ENCODE measurements around the gene NELFB. TPM values are rescaled to one million over a fixed set of nuclear protein-coding genes. Genes with fewer than 3 reads are reported as not detected.

Gene NELFB
- polyA plus RNA-seq, 4 donors: 34.7 to 62.5 (median 40.1) TPM

DNA sequence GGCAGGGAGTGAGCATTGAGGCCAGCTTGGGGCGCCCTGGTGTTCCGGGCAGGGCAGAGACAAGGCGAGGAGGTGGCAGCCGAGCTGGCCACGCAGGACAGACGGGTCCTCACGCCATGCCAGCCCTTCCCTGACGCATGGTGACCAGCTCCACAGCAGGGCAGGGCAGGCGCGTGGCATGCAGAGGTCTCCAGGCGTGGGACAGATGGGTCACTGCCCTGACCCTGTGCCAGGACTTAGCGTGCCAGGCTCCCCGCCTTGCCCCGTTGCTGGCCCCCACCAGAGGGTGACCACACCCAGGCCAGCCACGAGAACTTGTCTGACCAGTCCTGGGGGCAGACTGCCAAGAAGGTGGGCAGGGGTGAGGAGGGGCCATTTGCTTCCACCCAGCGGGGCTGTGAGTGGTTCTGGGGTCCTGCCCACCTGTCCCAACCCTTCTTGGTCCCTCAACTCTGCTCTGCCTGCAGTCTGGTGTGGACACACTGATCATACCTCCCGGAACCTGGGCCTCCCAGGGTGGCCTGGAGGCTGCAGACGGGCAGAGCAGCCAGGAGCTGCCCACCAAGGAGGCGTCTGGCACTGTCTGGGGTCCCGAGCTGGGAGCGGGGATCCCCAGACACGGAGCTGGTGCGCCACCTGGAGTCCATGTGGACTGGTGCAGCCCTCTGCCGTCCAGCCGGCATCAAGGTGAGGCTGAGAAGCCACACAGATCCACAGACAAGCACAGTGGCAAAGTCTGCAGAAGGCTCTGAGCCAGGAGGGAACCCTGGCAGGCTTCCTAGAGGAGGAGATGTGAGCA is 27.9 kb upstream of the NELFB start, which contains the start of gene RNF224:
TSS of gene RNF224 (plus strand) at position 449 of the 799 bp plus-strand sequence. CDS start 834 bp downstream, outside the sequence.
- Histone ChIP-seq H3K27ac (ENCODE audit: low read depth in 1 of 3, low read length in 2 of 3) (peak within 1 kb of the TSS in 1 of 3 donors; percentile 95), H3K4me1 (ENCODE audit: control insufficient read depth in 3 of 3, insufficient read depth in 2 of 3, low read depth in 1 of 3, low read length in 2 of 3) (peaks cover 0 to 86% (median 11%) of the 10 kb centered on the region in 3 donors), H3K36me3 (ENCODE audit: control insufficient read depth in 3 of 3, insufficient read depth in 2 of 3, low read depth in 1 of 3, low read length in 3 of 3) (peaks cover 0 to 14% (median 0%) of the 10 kb centered on the region in 3 donors), H3K27me3 (ENCODE audit: control insufficient read depth in 3 of 3, insufficient read depth in 3 of 3, low read length in 3 of 3) (no peaks in the 10 kb centered on the region), H3K9me3 (ENCODE audit: control insufficient read depth in 2 of 2, insufficient read depth in 1 of 2, low read depth in 1 of 2, low read length in 1 of 2) (no peaks in the 10 kb centered on the region), H3K4me3 (ENCODE audit: low read depth in 1 of 3, low read length in 3 of 3) (peak within 1 kb of the TSS in 1 of 3 donors; percentile 16)
- WGBS, 3 donors: 10 to 35% (median 15%) methylated on average over 25 of the region's 25 CpGs
- DNase-seq (peak; percentile 87 to 89), FAIRE-seq (no peak)

- Histone ChIP-seq H3K27me3 (ENCODE audit: control insufficient read depth in 3 of 3, insufficient read depth in 3 of 3, low read length in 3 of 3) (no peaks in the 10 kb centered on the region), H3K4me3 (ENCODE audit: low read depth in 1 of 3, low read length in 3 of 3) (peak overlapping the region in 1 of 3 donors; percentile 16), H3K36me3 (ENCODE audit: control insufficient read depth in 3 of 3, insufficient read depth in 2 of 3, low read depth in 1 of 3, low read length in 3 of 3) (peaks cover 0 to 21% (median 0%) of the 10 kb centered on the region in 3 donors), H3K4me1 (ENCODE audit: control insufficient read depth in 3 of 3, insufficient read depth in 2 of 3, low read depth in 1 of 3, low read length in 2 of 3) (peaks cover 0 to 84% (median 11%) of the 10 kb centered on the region in 3 donors), H3K27ac (ENCODE audit: low read depth in 1 of 3, low read length in 2 of 3) (peak overlapping the region in 1 of 3 donors; percentile 95), H3K9me3 (ENCODE audit: control insufficient read depth in 2 of 2, insufficient read depth in 1 of 2, low read depth in 1 of 2, low read length in 1 of 2) (no peaks in the 10 kb centered on the region)
- WGBS, 3 donors: 11 to 37% (median 24%) methylated on average over 12 to 18 of the region's 18 CpGs
- no peak for DNase-seq
- FAIRE-seq: no peak
These were observed 27.1 kb upstream of the NELFB start for GRCh38 chr9:137227853-137228505.

- no peak for FAIRE-seq
These were observed 26.6 kb upstream of the NELFB start for GRCh38 chr9:137228506-137228967.

GRCh38 chr9:137228968-137229896 is 25.9 kb upstream of the NELFB start:
- Histone ChIP-seq H3K27ac (ENCODE audit: low read depth in 1 of 3, low read length in 2 of 3) (peak overlapping the region in 1 of 3 donors; percentile 95), H3K4me1 (ENCODE audit: control insufficient read depth in 3 of 3, insufficient read depth in 2 of 3, low read depth in 1 of 3, low read length in 2 of 3) (peaks cover 0 to 84% (median 11%) of the 10 kb centered on the region in 3 donors), H3K9me3 (ENCODE audit: control insufficient read depth in 2 of 2, insufficient read depth in 1 of 2, low read depth in 1 of 2, low read length in 1 of 2) (no peaks in the 10 kb centered on the region), H3K4me3 (ENCODE audit: low read depth in 1 of 3, low read length in 3 of 3) (no peak overlapping the region), H3K36me3 (ENCODE audit: control insufficient read depth in 3 of 3, insufficient read depth in 2 of 3, low read depth in 1 of 3, low read length in 3 of 3) (peaks cover 0 to 31% (median 0%) of the 10 kb centered on the region in 3 donors), H3K27me3 (ENCODE audit: control insufficient read depth in 3 of 3, insufficient read depth in 3 of 3, low read length in 3 of 3) (no peaks in the 10 kb centered on the region)
- 61 to 69% (median 68%) methylated on average over 26 to 27 of the region's 27 CpGs for WGBS, 3 donors
- DNase-seq: peak in 1 of 2 donors; percentile 36
- no peak for FAIRE-seq

More at GRCh38 chr9:137228506-137228967, 26.6 kb upstream of the NELFB start:
- H3K36me3 ChIP-seq (ENCODE audit: control insufficient read depth in 3 of 3, insufficient read depth in 2 of 3, low read depth in 1 of 3, low read length in 3 of 3): peaks cover 0 to 27% (median 0%) of the 10 kb centered on the region in 3 donors
- peaks cover 0 to 88% (median 11%) of the 10 kb centered on the region in 3 donors for H3K4me1 ChIP-seq (ENCODE audit: control insufficient read depth in 3 of 3, insufficient read depth in 2 of 3, low read depth in 1 of 3, low read length in 2 of 3)
- no peaks in the 10 kb centered on the region for H3K27me3 ChIP-seq (ENCODE audit: control insufficient read depth in 3 of 3, insufficient read depth in 3 of 3, low read length in 3 of 3)
- H3K9me3 ChIP-seq (ENCODE audit: control insufficient read depth in 2 of 2, insufficient read depth in 1 of 2, low read depth in 1 of 2, low read length in 1 of 2): no peaks in the 10 kb centered on the region
- DNase-seq: peak in 1 of 2 donors; percentile 39
- 32 to 57% (median 36%) methylated on average over 16 to 29 of the region's 29 CpGs for WGBS, 3 donors
- H3K27ac ChIP-seq (ENCODE audit: low read depth in 1 of 3, low read length in 2 of 3): peak overlapping the region in 1 of 3 donors; percentile 95
- peak overlapping the region in 1 of 3 donors; percentile 16 for H3K4me3 ChIP-seq (ENCODE audit: low read depth in 1 of 3, low read length in 3 of 3)

GRCh38 chr9:137229903-137230704 is 25.0 kb upstream of the NELFB start:
- WGBS, 3 donors: 17 to 51% (median 27%) methylated on average over 27 to 31 of the region's 31 CpGs

DNA sequence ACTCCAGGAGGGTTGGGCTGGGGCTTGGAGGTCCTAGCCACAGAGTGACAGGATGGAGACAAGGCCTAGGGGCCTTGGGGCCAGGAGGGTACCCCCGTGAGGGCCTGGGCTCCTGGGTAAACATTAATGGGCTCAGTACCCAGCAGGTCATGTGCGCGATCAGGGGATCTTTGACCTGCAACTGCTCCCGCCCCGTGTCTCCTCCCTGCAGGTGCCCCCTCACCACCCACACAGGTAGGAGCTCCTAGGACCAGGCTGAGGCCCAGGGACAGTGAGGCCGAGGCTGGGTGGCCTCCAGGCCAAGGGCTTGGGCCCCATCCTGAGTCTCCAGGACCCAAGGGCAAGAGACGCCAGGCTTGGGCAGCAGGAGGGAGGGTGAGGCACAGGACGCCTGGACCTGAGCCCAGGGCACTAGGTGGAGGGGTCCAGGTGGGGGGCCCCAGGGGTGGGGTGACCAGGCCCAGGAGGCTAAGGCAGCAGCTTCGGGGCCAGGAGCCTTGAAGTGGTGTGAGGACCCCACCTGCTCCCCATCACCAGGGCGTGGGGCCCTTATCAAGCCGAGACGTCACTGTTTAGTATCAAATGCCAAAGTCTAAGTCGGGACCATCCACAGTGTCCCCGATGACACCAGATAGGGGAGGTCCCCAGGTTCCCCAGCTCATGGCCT is 24.3 kb upstream of the NELFB start, which contains the start of gene SLC34A3:
TSS of gene SLC34A3 (plus strand) at position 197 of the 667 bp plus-strand sequence. CDS start 802 bp downstream, outside the sequence.
- FAIRE-seq (no peak), DNase-seq (peak; percentile 56 to 78)
- H3K36me3 ChIP-seq (ENCODE audit: control insufficient read depth in 3 of 3, insufficient read depth in 2 of 3, low read depth in 1 of 3, low read length in 3 of 3): peaks cover 0 to 47% (median 0%) of the 10 kb centered on the region in 3 donors
- no peaks in the 10 kb centered on the region for H3K27me3 ChIP-seq (ENCODE audit: control insufficient read depth in 3 of 3, insufficient read depth in 3 of 3, low read length in 3 of 3)
- peaks cover 0 to 79% (median 11%) of the 10 kb centered on the region in 3 donors for H3K4me1 ChIP-seq (ENCODE audit: control insufficient read depth in 3 of 3, insufficient read depth in 2 of 3, low read depth in 1 of 3, low read length in 2 of 3)
- peak within 1 kb of the TSS in 1 of 3 donors; percentile 21 for H3K4me3 ChIP-seq (ENCODE audit: low read depth in 1 of 3, low read length in 3 of 3)
- 17 to 51% (median 28%) methylated on average over 14 of the region's 14 CpGs for WGBS, 3 donors
- H3K27ac ChIP-seq (ENCODE audit: low read depth in 1 of 3, low read length in 2 of 3): peak within 1 kb of the TSS in 2 of 3 donors; percentile 5 to 95
- H3K9me3 ChIP-seq (ENCODE audit: control insufficient read depth in 2 of 2, insufficient read depth in 1 of 2, low read depth in 1 of 2, low read length in 1 of 2): no peaks in the 10 kb centered on the region

More at GRCh38 chr9:137229903-137230704, 25.0 kb upstream of the NELFB start:
- Histone ChIP-seq H3K36me3 (ENCODE audit: control insufficient read depth in 3 of 3, insufficient read depth in 2 of 3, low read depth in 1 of 3, low read length in 3 of 3) (peaks cover 0 to 40% (median 0%) of the 10 kb centered on the region in 3 donors), H3K9me3 (ENCODE audit: control insufficient read depth in 2 of 2, insufficient read depth in 1 of 2, low read depth in 1 of 2, low read length in 1 of 2) (no peaks in the 10 kb centered on the region), H3K27me3 (ENCODE audit: control insufficient read depth in 3 of 3, insufficient read depth in 3 of 3, low read length in 3 of 3) (no peaks in the 10 kb centered on the region), H3K4me3 (ENCODE audit: low read depth in 1 of 3, low read length in 3 of 3) (peak overlapping the region in 1 of 3 donors; percentile 21), H3K27ac (ENCODE audit: low read depth in 1 of 3, low read length in 2 of 3) (peak overlapping the region in 2 of 3 donors; percentile 5 to 95), H3K4me1 (ENCODE audit: control insufficient read depth in 3 of 3, insufficient read depth in 2 of 3, low read depth in 1 of 3, low read length in 2 of 3) (peaks cover 0 to 80% (median 11%) of the 10 kb centered on the region in 3 donors)
- DNase-seq: peak; percentile 52 to 92
- no peak for FAIRE-seq

All from small intestine (tissue), 7 donors.